ENCODE data around the gene CLIC5.

The CLIC5 gene

GRCh38 chr6:45892196-45892595 is 123.5 kb downstream of the CLIC5 start:
- no peaks in the 10 kb centered on the region for H3K4me1 ChIP-seq (ENCODE audit: control insufficient read depth, insufficient read depth, low read length, poor library complexity, severe bottlenecking)
- DNase-seq, result no peak

GRCh38 chr6:45886776-45887175 is 128.9 kb downstream of the CLIC5 start:
- no peak for DNase-seq
- H3K9me3 ChIP-seq (ENCODE audit: control insufficient read depth, low read length), result no peaks in the 10 kb centered on the region
- H3K4me1 ChIP-seq (ENCODE audit: control insufficient read depth, insufficient read depth, low read length, poor library complexity, severe bottlenecking), result no peaks in the 10 kb centered on the region

More at GRCh38 chr6:45892196-45892595, 123.5 kb downstream of the CLIC5 start:
- Histone ChIP-seq H3K36me3 (ENCODE audit: control insufficient read depth, insufficient read depth, low read length) (no peaks in the 10 kb centered on the region), H3K4me3 (ENCODE audit: insufficient read depth, low read depth, low read length, poor library complexity, severe bottlenecking) (no peak overlapping the region), H3K9me3 (ENCODE audit: control insufficient read depth, low read length) (no peaks in the 10 kb centered on the region), H3K27me3 (replicated peaks; ENCODE audit: control insufficient read depth, insufficient read depth, low read length, poor library complexity, severe bottlenecking) (no peaks in the 10 kb centered on the region), H3K27ac (ENCODE audit: insufficient read depth, low read length, poor library complexity, severe bottlenecking) (no peak overlapping the region)

GRCh38 chr6:45884336-45884735 is 131.3 kb downstream of the CLIC5 start:
- H3K27ac ChIP-seq (ENCODE audit: insufficient read depth, low read length, poor library complexity, severe bottlenecking), result no peak overlapping the region
- H3K4me1 ChIP-seq (ENCODE audit: control insufficient read depth, insufficient read depth, low read length, poor library complexity, severe bottlenecking), result no peaks in the 10 kb centered on the region
- no peaks in the 10 kb centered on the region for H3K27me3 ChIP-seq (replicated peaks; ENCODE audit: control insufficient read depth, insufficient read depth, low read length, poor library complexity, severe bottlenecking)
- DNase-seq, result no peak
- no peaks in the 10 kb centered on the region for H3K36me3 ChIP-seq (ENCODE audit: control insufficient read depth, insufficient read depth, low read length)
- no peaks in the 10 kb centered on the region for H3K9me3 ChIP-seq (ENCODE audit: control insufficient read depth, low read length)
- H3K4me3 ChIP-seq (ENCODE audit: insufficient read depth, low read depth, low read length, poor library complexity, severe bottlenecking), result no peak overlapping the region

More at GRCh38 chr6:45886776-45887175, 128.9 kb downstream of the CLIC5 start:
- H3K4me3 ChIP-seq (ENCODE audit: insufficient read depth, low read depth, low read length, poor library complexity, severe bottlenecking), result no peak overlapping the region
- H3K27me3 ChIP-seq (replicated peaks; ENCODE audit: control insufficient read depth, insufficient read depth, low read length, poor library complexity, severe bottlenecking), result no peaks in the 10 kb centered on the region
- no peaks in the 10 kb centered on the region for H3K36me3 ChIP-seq (ENCODE audit: control insufficient read depth, insufficient read depth, low read length)
- H3K27ac ChIP-seq (ENCODE audit: insufficient read depth, low read length, poor library complexity, severe bottlenecking), result no peak overlapping the region

- Histone ChIP-seq H3K27ac (ENCODE audit: insufficient read depth, low read length, poor library complexity, severe bottlenecking) (no peak overlapping the region), H3K4me3 (ENCODE audit: insufficient read depth, low read depth, low read length, poor library complexity, severe bottlenecking) (no peak overlapping the region), H3K27me3 (replicated peaks; ENCODE audit: control insufficient read depth, insufficient read depth, low read length, poor library complexity, severe bottlenecking) (no peaks in the 10 kb centered on the region), H3K9me3 (ENCODE audit: control insufficient read depth, low read length) (no peaks in the 10 kb centered on the region), H3K4me1 (ENCODE audit: control insufficient read depth, insufficient read depth, low read length, poor library complexity, severe bottlenecking) (no peaks in the 10 kb centered on the region), H3K36me3 (ENCODE audit: control insufficient read depth, insufficient read depth, low read length) (no peaks in the 10 kb centered on the region)
- DNase-seq, result no peak
These were observed 133.0 kb downstream of the CLIC5 start for GRCh38 chr6:45882671-45883070.

- H3K4me3 ChIP-seq (ENCODE audit: insufficient read depth, low read depth, low read length, poor library complexity, severe bottlenecking), result no peak overlapping the region
- no peaks in the 10 kb centered on the region for H3K4me1 ChIP-seq (ENCODE audit: control insufficient read depth, insufficient read depth, low read length, poor library complexity, severe bottlenecking)
- no peak overlapping the region for H3K27ac ChIP-seq (ENCODE audit: insufficient read depth, low read length, poor library complexity, severe bottlenecking)
- no peaks in the 10 kb centered on the region for H3K27me3 ChIP-seq (replicated peaks; ENCODE audit: control insufficient read depth, insufficient read depth, low read length, poor library complexity, severe bottlenecking)
- no peaks in the 10 kb centered on the region for H3K36me3 ChIP-seq (ENCODE audit: control insufficient read depth, insufficient read depth, low read length)
- no peaks in the 10 kb centered on the region for H3K9me3 ChIP-seq (ENCODE audit: control insufficient read depth, low read length)
- no peak for DNase-seq
These were observed 133.8 kb downstream of the CLIC5 start for GRCh38 chr6:45881705-45882467.

GRCh38 chr6:45880676-45881075 is 135.0 kb downstream of the CLIC5 start:
- no peaks in the 10 kb centered on the region for H3K9me3 ChIP-seq (ENCODE audit: control insufficient read depth, low read length)
- no peaks in the 10 kb centered on the region for H3K4me1 ChIP-seq (ENCODE audit: control insufficient read depth, insufficient read depth, low read length, poor library complexity, severe bottlenecking)
- H3K27me3 ChIP-seq (replicated peaks; ENCODE audit: control insufficient read depth, insufficient read depth, low read length, poor library complexity, severe bottlenecking), result no peaks in the 10 kb centered on the region
- H3K36me3 ChIP-seq (ENCODE audit: control insufficient read depth, insufficient read depth, low read length), result no peaks in the 10 kb centered on the region
- DNase-seq, result no peak
- no peak overlapping the region for H3K27ac ChIP-seq (ENCODE audit: insufficient read depth, low read length, poor library complexity, severe bottlenecking)
- no peak overlapping the region for H3K4me3 ChIP-seq (ENCODE audit: insufficient read depth, low read depth, low read length, poor library complexity, severe bottlenecking)

- H3K27ac ChIP-seq (ENCODE audit: insufficient read depth, low read length, poor library complexity, severe bottlenecking), result no peak overlapping the region
- H3K4me1 ChIP-seq (ENCODE audit: control insufficient read depth, insufficient read depth, low read length, poor library complexity, severe bottlenecking), result no peaks in the 10 kb centered on the region
- no peak overlapping the region for H3K4me3 ChIP-seq (ENCODE audit: insufficient read depth, low read depth, low read length, poor library complexity, severe bottlenecking)
- no peaks in the 10 kb centered on the region for H3K36me3 ChIP-seq (ENCODE audit: control insufficient read depth, insufficient read depth, low read length)
- H3K27me3 ChIP-seq (replicated peaks; ENCODE audit: control insufficient read depth, insufficient read depth, low read length, poor library complexity, severe bottlenecking), result no peaks in the 10 kb centered on the region
- DNase-seq, result no peak
- H3K9me3 ChIP-seq (ENCODE audit: control insufficient read depth, low read length), result no peaks in the 10 kb centered on the region
These were observed 135.5 kb downstream of the CLIC5 start for GRCh38 chr6:45880159-45880558.

- no peak overlapping the region for H3K27ac ChIP-seq (ENCODE audit: insufficient read depth, low read length, poor library complexity, severe bottlenecking)
- H3K27me3 ChIP-seq (replicated peaks; ENCODE audit: control insufficient read depth, insufficient read depth, low read length, poor library complexity, severe bottlenecking), result no peaks in the 10 kb centered on the region
- H3K4me1 ChIP-seq (ENCODE audit: control insufficient read depth, insufficient read depth, low read length, poor library complexity, severe bottlenecking), result no peaks in the 10 kb centered on the region
- no peaks in the 10 kb centered on the region for H3K36me3 ChIP-seq (ENCODE audit: control insufficient read depth, insufficient read depth, low read length)
- H3K4me3 ChIP-seq (ENCODE audit: insufficient read depth, low read depth, low read length, poor library complexity, severe bottlenecking), result no peak overlapping the region
- no peaks in the 10 kb centered on the region for H3K9me3 ChIP-seq (ENCODE audit: control insufficient read depth, low read length)
- no peak for DNase-seq
These were observed 137.6 kb downstream of the CLIC5 start for GRCh38 chr6:45877970-45878590.

- no peak overlapping the region for H3K4me3 ChIP-seq (ENCODE audit: insufficient read depth, low read depth, low read length, poor library complexity, severe bottlenecking)
- no peaks in the 10 kb centered on the region for H3K9me3 ChIP-seq (ENCODE audit: control insufficient read depth, low read length)
- no peaks in the 10 kb centered on the region for H3K4me1 ChIP-seq (ENCODE audit: control insufficient read depth, insufficient read depth, low read length, poor library complexity, severe bottlenecking)
- H3K36me3 ChIP-seq (ENCODE audit: control insufficient read depth, insufficient read depth, low read length), result no peaks in the 10 kb centered on the region
- no peak overlapping the region for H3K27ac ChIP-seq (ENCODE audit: insufficient read depth, low read length, poor library complexity, severe bottlenecking)
- no peak for DNase-seq
- no peaks in the 10 kb centered on the region for H3K27me3 ChIP-seq (replicated peaks; ENCODE audit: control insufficient read depth, insufficient read depth, low read length, poor library complexity, severe bottlenecking)
These were observed 142.8 kb downstream of the CLIC5 start for GRCh38 chr6:45872827-45873365.

GRCh38 chr6:45870531-45870930 is 145.1 kb downstream of the CLIC5 start:
- DNase-seq, result no peak
- H3K36me3 ChIP-seq (ENCODE audit: control insufficient read depth, insufficient read depth, low read length), result no peaks in the 10 kb centered on the region

More at GRCh38 chr6:45870531-45870930, 145.1 kb downstream of the CLIC5 start:
- no peaks in the 10 kb centered on the region for H3K27me3 ChIP-seq (replicated peaks; ENCODE audit: control insufficient read depth, insufficient read depth, low read length, poor library complexity, severe bottlenecking)
- H3K4me3 ChIP-seq (ENCODE audit: insufficient read depth, low read depth, low read length, poor library complexity, severe bottlenecking), result no peak overlapping the region
- no peaks in the 10 kb centered on the region for H3K9me3 ChIP-seq (ENCODE audit: control insufficient read depth, low read length)
- no peak overlapping the region for H3K27ac ChIP-seq (ENCODE audit: insufficient read depth, low read length, poor library complexity, severe bottlenecking)
- H3K4me1 ChIP-seq (ENCODE audit: control insufficient read depth, insufficient read depth, low read length, poor library complexity, severe bottlenecking), result no peaks in the 10 kb centered on the region

Measured in effector memory CD4-positive, alpha-beta T cell (primary cell).